ENCODE results near the gene TBC1D26.
"Not testable (repeated sequence)": the region's sequence is repeated elsewhere in the genome, so short reads cannot be mapped to it uniquely, and the experiment has no call there.

The TBC1D26 gene

GRCh38 chr17:15744074-15744676, 12.1 kb downstream of the TBC1D26 start:
- no peak for DNase-seq (ENCODE audit: low read depth in 2 of 2)
- no peak overlapping the region for H3K4me3 ChIP-seq (replicated peaks in 1 of 2; ENCODE audit: low read depth in 2 of 2, low read length in 2 of 2)
- TF ChIP-seq CTCF (IDR thresholded peaks at IDR 0.05; ENCODE audit: low read depth, low read length) = no peak

GRCh38 chr17:15744885-15745284, 12.8 kb downstream of the TBC1D26 start:
- TF ChIP-seq CTCF (IDR thresholded peaks at IDR 0.05; ENCODE audit: low read depth, low read length) = no peak
- no peak overlapping the region for H3K4me3 ChIP-seq (replicated peaks in 1 of 2; ENCODE audit: low read depth in 2 of 2, low read length in 2 of 2)
- DNase-seq (ENCODE audit: low read depth in 2 of 2) = no peak

GRCh38 chr17:15749403-15749802, 17.3 kb downstream of the TBC1D26 start:
- H3K4me3 ChIP-seq (replicated peaks in 1 of 2; ENCODE audit: low read depth in 2 of 2, low read length in 2 of 2) = not testable (repeated sequence)

GRCh38 chr17:15768865-15769533, 36.9 kb downstream of the TBC1D26 start:
- not testable (repeated sequence) for DNase-seq (ENCODE audit: low read depth in 2 of 2); H3K4me3 ChIP-seq (replicated peaks in 1 of 2; ENCODE audit: low read depth in 2 of 2, low read length in 2 of 2)

More at GRCh38 chr17:15749403-15749802, 17.3 kb downstream of the TBC1D26 start:
- DNase-seq (ENCODE audit: low read depth in 2 of 2) = not testable (repeated sequence)

GRCh38 chr17:15770679-15771078, 38.6 kb downstream of the TBC1D26 start:
- not testable (repeated sequence) for H3K4me3 ChIP-seq (replicated peaks in 1 of 2; ENCODE audit: low read depth in 2 of 2, low read length in 2 of 2); DNase-seq (ENCODE audit: low read depth in 2 of 2)

- H3K4me3 ChIP-seq (replicated peaks in 1 of 2; ENCODE audit: low read depth in 2 of 2, low read length in 2 of 2) = no peak overlapping the region
- no peak for DNase-seq (ENCODE audit: low read depth in 2 of 2)
- no peak for TF ChIP-seq CTCF (IDR thresholded peaks at IDR 0.05; ENCODE audit: low read depth, low read length)
Measured at GRCh38 chr17:15776871-15777270, 44.8 kb downstream of the TBC1D26 start.

GRCh38 chr17:15777297-15777696, 45.2 kb downstream of the TBC1D26 start:
- H3K4me3 ChIP-seq (replicated peaks in 1 of 2; ENCODE audit: low read depth in 2 of 2, low read length in 2 of 2) = no peak overlapping the region
- DNase-seq (ENCODE audit: low read depth in 2 of 2) = no peak
- TF ChIP-seq CTCF (IDR thresholded peaks at IDR 0.05; ENCODE audit: low read depth, low read length) = no peak

GRCh38 chr17:15777717-15778116, 45.6 kb downstream of the TBC1D26 start:
- H3K4me3 ChIP-seq (replicated peaks in 1 of 2; ENCODE audit: low read depth in 2 of 2, low read length in 2 of 2) = no peak overlapping the region
- no peak for TF ChIP-seq CTCF (IDR thresholded peaks at IDR 0.05; ENCODE audit: low read depth, low read length)
- DNase-seq (ENCODE audit: low read depth in 2 of 2) = no peak
